ENCODE data around the gene HBS1L.

DNA sequence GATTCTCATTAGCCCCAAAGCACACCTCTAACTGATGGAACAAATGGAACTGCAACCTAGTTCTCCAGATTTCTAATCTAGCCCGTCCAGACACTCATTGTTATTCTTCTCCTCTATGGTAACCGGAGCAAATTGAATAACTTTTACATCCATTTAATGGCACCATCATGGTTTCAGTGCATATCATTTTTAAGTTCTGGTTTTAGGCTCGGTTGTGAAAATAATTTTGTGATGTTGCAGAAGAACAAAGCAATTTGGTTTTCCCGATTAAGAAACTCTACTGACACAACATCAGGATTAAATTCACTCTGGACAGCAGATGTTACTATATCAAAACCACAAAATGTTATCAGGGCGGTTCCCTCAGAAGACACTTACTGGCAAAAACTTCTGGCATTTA is 42.5 kb upstream of the HBS1L start:
- no peak for TF ChIP-seq MXI1 (IDR thresholded peaks at IDR 0.05; ENCODE audit: borderline replicate concordance, low read depth, low read length)
- no peak for TF ChIP-seq CEBPB (IDR thresholded peaks at IDR 0.05; ENCODE audit: low read depth, low read length)
- TF ChIP-seq RFX5 (IDR thresholded peaks at IDR 0.05; ENCODE audit: low read depth, low read length): no peak
- TF ChIP-seq POLR2A (IDR thresholded peaks at IDR 0.05; ENCODE audit: low read depth, low read length): no peak
- TF ChIP-seq, protein P1, sequence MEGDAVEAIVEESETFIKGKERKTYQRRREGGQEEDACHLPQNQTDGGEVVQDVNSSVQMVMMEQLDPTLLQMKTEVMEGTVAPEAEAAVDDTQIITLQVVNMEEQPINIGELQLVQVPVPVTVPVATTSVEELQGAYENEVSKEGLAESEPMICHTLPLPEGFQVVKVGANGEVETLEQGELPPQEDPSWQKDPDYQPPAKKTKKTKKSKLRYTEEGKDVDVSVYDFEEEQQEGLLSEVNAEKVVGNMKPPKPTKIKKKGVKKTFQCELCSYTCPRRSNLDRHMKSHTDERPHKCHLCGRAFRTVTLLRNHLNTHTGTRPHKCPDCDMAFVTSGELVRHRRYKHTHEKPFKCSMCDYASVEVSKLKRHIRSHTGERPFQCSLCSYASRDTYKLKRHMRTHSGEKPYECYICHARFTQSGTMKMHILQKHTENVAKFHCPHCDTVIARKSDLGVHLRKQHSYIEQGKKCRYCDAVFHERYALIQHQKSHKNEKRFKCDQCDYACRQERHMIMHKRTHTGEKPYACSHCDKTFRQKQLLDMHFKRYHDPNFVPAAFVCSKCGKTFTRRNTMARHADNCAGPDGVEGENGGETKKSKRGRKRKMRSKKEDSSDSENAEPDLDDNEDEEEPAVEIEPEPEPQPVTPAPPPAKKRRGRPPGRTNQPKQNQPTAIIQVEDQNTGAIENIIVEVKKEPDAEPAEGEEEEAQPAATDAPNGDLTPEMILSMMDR (conservative IDR thresholded peaks at IDR 0.05; ENCODE audit: low read depth, low read length): no peak
- no peak for TF ChIP-seq RAD21 (IDR thresholded peaks at IDR 0.05; ENCODE audit: low read length)
- no peak for TF ChIP-seq NFE2L2 (IDR thresholded peaks at IDR 0.05; ENCODE audit: low read depth, low read length)
- no peak for TF ChIP-seq USF2 (IDR thresholded peaks at IDR 0.05; ENCODE audit: low read depth, low read length)
- TF ChIP-seq BHLHE40 (IDR thresholded peaks at IDR 0.05; ENCODE audit: low read depth, low read length): no peak

All from IMR-90 (cell line).